Measurements from ENCODE around the gene THAP5. TPM values are rescaled to one million over a fixed set of nuclear protein-coding genes. Genes with fewer than 3 reads are reported as not detected.
A peak's percentile ranks its signal among the peaks of the same experiment; 100 is the strongest.
"Not testable (repeated sequence)": the region's sequence is repeated elsewhere in the genome, so short reads cannot be mapped to it uniquely, and the experiment has no call there.

Gene THAP5
- total RNA-seq, 1 experiment from 2014 or later, result 27.1 TPM

- no peak for DNase-seq (ENCODE audit: low spot score)
These were observed 16.3 kb upstream of the THAP5 start for GRCh38 chr7:108585843-108586242.

- no peak for DNase-seq (ENCODE audit: low spot score)
These were observed 14.7 kb upstream of the THAP5 start for GRCh38 chr7:108584211-108584610.

GRCh38 chr7:108581655-108582491 lies 12.4 kb upstream of the THAP5 start:
- DNase-seq (ENCODE audit: low spot score), result no peak

- no peak for DNase-seq (ENCODE audit: low spot score)
These were observed 10.8 kb upstream of the THAP5 start for GRCh38 chr7:108580298-108580697.

- DNase-seq (ENCODE audit: low spot score), result no peak
These were observed 9.4 kb upstream of the THAP5 start for GRCh38 chr7:108578937-108579336.

DNA sequence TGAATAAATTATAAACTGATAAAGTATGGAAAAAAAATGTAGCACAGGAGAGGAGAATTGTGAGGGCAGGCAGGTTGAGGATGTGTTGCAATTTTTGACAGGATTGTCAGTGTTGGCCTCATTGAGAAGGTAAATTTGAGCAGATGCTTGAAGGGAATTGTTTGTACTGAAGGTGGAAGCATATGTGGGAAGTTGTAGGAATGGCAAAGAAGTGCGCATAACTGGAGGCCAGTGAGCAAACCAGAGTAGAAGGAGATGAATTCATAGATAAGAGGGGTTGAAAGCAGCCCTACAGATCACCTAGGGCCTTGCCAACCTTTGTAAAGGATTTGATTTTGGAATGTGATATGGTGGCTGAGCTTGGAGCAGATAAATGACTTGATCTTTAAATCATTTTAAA lies 6.6 kb upstream of the THAP5 start:
- no peak for DNase-seq (ENCODE audit: low spot score)

DNA sequence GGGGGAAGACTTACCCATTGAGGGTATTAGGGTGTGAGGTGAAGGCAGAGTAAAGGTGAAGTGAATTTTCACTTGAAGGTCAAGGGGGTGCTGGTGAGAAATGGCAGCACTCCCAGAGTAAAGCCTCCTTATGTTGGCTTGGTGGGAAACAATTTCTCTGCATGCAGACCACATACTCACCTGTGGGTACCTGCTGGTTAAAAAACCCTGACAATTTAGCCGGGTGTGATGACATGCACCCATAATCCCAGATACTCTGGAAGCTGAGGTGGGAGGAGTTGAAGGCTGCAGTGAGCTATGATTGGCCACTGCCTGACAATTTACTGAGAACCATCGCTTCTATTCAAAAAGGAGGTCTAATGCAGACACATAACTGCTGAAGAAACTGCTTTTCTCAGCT lies 5.7 kb upstream of the THAP5 start:
- DNase-seq (ENCODE audit: low spot score), result no peak

- no peak for DNase-seq (ENCODE audit: low spot score)
These were observed 3.0 kb upstream of the THAP5 start for GRCh38 chr7:108572480-108572879.

GRCh38 chr7:108570146-108570755 lies 745 bp upstream of the THAP5 start:
- DNase-seq (ENCODE audit: low spot score), result peak; percentile 32

- DNase-seq (ENCODE audit: low spot score), result no peak
These were observed 615 bp downstream of the THAP5 start for GRCh38 chr7:108568801-108569380.

GRCh38 chr7:108565987-108566386 lies 3.5 kb downstream of the THAP5 start:
- DNase-seq (ENCODE audit: low spot score), result no peak

- DNase-seq (ENCODE audit: low spot score), result no peak
These were observed 8.4 kb downstream of the THAP5 start for GRCh38 chr7:108561047-108561619.

DNA sequence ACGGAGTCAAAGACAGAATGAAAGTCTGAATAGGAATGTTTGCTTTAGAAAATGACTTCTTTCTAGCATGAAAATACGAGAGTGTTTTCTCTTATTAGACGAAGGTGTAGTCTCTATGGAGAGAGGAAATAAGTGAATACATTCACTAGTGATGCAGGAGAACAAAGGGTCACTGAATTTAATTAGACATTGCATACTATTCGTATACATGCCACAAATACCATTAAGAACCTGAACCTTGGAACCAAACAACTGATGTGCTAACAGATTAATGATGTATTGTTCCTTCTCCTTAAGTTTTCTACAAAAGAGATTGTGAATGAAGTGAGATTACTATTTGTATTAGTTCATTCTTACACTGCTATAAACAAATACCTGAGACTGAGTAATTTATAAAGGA lies 10.3 kb downstream of the THAP5 start:
- DNase-seq (ENCODE audit: low spot score), result no peak

GRCh38 chr7:108557617-108558016 lies 11.9 kb downstream of the THAP5 start:
- no peak for DNase-seq (ENCODE audit: low spot score)

- DNase-seq (ENCODE audit: low spot score), result no peak
These were observed 12.3 kb downstream of the THAP5 start for GRCh38 chr7:108557191-108557590.

- DNase-seq (ENCODE audit: low spot score), result not testable (repeated sequence)
These were observed 12.8 kb downstream of the THAP5 start for GRCh38 chr7:108556665-108557064.

DNA sequence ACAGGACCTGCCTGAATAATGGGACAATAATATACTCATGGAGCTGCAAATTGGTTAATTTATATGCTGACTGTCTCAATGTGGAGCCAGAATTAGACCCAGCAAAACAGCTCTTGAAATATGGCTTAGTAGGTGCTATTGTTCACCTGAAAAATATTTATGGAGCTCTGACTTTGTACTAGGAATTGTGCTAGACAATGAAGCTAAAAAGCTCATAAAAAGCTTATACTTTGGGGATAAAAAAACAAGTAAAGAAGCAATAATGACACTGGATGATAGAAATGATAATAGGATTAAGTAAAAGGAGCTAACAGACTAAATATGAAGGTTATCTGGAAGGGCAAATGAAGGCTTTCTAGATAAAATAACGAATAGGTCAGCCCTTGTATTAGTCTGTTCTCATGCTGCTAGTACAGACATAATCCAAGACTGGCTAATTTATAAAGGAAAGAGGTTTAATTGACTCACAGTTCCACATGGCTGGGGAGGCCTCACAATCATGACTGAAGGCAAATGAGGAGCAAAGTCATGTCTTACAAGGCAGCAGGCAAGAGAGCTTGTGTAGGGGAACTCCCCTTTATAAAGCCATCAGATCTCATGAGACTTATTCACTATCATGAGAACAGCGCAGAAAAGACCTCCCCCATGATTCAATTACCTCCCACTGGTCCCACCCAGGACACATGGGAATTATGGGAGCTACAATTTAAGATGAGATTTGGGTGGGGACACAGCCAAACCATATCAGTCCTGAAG lies 21.2 kb downstream of the THAP5 start:
- DNase-seq (ENCODE audit: low spot score), result not testable (repeated sequence)

GRCh38 chr7:108541478-108541877 lies 28.0 kb downstream of the THAP5 start:
- no peak for DNase-seq (ENCODE audit: low spot score)

- not testable (repeated sequence) for DNase-seq (ENCODE audit: low spot score)
These were observed 30.8 kb downstream of the THAP5 start for GRCh38 chr7:108538685-108539084.

DNA sequence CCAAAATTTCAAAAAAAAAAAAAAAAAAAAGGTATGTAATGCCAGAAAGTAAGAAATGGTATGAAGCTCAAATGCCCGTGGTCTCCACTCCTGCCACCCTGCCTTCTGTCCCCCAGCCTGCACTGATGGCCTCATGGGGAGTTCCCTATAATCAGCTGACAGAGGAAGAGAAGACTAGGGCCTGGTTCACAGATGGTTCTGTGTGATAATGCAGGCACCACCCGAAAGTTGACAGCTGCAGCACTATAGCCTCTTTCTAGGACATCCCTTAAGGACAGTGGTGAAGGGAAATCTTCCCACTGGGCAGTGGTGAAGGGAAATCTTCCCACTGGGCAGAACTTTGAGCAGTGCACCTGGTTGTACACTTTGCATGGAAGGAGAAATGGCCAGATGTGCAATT lies 31.3 kb downstream of the THAP5 start:
- DNase-seq (ENCODE audit: low spot score), result not testable (repeated sequence)

- DNase-seq (ENCODE audit: low spot score), result no peak
These were observed 32.3 kb downstream of the THAP5 start for GRCh38 chr7:108537229-108537628.

- DNase-seq (ENCODE audit: low spot score), result no peak
These were observed 33.8 kb downstream of the THAP5 start for GRCh38 chr7:108535744-108536143.

Data from H4 (cell line).